NCI-H526 (cell line): ENCODE results near the gene NOPCHAP1.

Source experiments
- DNase-seq, 2 experiments: peaks; one replicate each; lab custom pipeline; 2025; lab: John Stamatoyannopoulos, UW

The NOPCHAP1 gene

DNA sequence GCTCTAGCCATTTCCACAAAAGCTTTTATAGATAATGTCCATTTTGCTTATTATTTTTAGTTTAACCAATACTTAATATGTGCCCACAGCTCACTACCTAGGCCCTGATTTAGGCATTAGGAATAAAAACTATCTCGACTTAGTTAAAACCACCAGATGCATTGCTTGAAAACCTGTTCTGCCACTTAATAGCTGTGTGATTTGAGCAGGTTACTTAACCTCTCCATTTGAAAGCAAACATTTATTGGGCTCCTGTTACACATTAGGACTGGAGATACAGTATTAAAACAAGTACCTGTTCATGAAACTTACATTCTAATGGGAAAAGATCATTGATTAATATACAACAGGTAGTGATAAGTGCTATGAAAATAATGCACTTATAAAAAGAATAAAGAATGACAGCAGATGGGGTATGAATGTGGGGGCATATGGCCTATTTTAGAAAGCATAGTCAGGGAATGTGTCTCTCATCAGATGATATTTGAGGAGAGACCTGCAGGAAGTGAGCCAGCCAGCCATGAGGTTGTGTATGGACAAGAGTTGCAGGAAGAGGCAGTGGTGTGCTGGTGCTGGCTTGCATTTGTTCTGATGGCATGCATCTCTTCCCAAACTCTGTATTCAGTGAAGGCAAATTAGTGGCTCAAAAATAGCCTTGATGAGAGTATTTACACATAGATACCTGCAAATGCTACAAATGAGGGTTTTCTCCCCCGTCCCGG, 34.3 kb downstream of the NOPCHAP1 start:
- peak in 1 of 2 experiments; percentile 7 for DNase-seq

DNA sequence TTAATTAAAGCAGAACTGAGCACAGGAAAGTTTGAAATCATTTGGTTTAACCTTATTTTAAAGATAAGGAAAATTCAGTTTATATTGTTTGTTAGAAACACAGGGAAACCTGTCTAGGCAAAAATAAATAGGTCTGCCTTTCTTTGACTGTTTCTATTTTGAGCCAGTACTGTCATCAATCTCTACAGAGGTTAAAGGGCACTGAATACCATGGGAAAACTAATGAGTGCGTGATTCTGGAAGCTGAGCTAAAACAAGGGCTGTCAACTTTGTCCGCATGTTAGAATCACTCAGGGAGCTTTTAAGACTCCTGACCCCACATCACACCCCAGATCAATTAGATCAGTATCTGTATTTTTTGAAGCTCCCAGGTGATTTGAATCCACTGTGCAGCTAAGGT, 38.8 kb downstream of the NOPCHAP1 start:
- DNase-seq, result no peak

DNA sequence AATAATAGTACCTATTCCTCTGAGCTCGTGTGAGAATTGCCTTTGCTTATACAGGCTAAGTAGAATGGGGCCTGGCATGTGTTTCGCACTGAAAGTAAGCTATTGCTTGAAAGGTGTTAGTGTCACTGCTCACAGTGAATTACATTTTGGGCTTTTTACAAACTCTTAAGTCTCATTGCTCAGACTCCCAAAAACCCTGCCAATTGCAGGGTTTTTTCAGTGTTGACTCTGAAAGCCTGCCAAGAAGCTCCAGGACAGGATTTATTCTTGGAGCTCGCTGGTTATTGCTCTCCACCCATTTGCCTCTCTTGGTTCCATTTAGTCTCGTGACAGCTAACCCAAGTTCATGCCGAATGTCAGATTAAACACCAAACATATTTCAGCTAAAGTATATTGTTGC, 39.8 kb downstream of the NOPCHAP1 start:
- DNase-seq, result no peak

DNA sequence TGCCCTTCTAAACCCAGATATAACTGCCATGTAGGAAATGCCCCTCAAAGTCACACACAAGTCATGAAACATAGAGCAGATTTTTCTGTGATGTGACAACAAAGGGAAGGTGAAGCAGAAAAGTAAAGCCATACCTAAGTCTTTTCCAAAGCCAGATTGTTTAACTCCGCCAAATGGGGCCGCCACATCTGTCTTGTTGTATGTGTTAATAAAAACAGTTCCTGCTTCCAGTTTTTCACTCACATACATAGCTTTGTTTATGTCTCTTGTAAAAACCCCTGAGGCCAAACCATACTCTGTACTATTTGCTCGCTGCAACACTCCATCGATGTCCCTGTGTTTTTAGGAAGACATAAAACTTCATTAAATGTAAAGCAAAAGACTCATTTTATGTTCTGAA, 40.3 kb downstream of the NOPCHAP1 start:
- no peak for DNase-seq

DNA sequence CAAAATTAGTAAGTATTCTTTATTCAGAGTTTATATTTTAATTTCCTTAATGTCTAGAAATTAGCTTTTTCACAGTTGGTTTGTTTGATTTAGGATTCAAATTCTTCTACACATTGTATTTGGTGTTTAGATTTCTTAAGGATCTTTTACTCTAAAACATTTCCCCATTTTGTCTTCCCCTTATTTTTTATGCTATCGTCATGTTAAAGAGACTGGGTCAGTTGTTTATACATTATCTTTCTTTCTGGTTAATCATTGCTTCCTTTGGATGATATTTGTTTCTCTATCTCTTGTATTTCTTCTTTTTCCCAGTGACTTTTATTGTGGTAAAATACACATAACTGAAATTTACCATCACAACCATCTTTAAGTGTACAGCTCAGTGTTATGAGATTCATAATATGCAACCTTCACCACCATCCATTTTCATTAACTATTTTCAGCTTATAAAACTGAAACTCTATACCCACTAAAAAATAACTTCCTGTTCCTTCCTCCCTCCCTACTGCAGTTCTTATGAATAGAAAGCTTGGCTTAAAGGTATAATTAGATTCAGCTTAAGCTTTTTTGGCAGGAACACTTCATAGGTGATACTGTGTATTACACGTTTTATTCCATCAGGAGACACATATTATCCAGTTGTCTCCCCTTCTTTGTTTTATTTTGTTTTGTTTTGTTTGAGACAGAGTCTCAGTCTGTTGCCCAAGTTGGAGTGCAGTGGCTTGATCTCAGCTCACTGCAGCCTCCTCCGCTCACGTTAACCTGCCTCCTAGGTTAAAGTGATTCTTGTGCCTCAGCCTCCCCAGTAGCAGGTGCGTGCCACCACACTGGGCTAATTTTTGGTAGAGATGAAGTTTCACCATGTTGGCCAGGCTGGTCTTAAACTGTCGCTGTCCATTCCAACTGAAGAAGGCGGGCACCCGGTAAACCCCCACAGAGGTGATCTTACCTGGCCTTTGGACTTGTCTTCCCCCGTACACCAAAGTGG, 45.0 kb downstream of the NOPCHAP1 start:
- DNase-seq, result no peak

DNA sequence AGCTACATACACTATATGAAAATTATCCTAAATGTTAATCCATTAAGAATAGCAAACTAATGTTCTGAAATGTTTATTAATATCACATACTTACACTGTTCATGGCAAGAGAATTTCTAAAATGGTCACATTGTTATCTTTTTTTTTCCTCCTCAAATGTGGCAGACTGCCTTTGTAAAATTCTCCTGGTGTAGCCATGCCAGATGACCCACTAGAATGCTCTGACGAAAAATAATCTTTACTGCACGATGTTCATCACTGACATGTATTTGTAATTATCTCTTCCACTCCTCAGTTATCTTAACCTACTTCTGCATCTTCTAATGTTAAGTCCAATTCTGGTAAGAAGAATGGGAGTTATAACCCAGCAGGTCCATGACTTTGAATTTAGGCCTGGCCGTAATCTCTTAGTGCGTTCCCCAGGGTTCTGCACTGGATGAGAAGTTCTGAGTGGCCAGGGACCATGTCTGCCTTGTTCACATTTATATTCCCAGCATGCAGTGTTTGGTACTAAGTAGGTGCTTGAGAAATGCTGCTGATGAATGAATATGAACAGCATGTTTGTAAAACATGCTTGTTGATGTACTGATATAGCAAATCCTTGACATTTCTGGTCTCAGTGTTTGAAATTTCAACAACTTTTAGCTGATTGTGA, 46.7 kb downstream of the NOPCHAP1 start:
- no peak for DNase-seq

DNA sequence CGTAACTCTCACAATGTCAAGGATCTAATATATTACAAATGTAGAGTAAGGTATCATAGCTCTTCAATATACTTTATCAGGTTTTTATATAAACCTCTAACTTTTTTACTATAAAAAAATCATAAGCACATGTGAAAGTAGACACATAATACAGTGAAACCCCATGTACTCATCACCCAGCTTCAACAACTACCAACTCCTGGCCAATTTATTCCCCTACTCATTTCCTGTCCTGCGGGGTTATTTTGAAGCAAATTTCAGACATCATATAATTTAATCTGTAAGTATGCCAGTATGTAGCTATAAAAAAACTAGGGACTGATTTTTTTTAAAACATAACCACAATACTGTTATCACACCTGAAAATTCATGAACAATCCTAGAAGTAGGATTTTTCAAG, 47.7 kb downstream of the NOPCHAP1 start:
- DNase-seq, result no peak
